DOHH2 (cell line): ENCODE results near the gene NRAP.

Experiments used
- CTCF ChIP-seq: fragments of 200-600 bp; sonication (generic); IDR thresholded peaks from one replicate; pipeline ENCODE4 v1.5.1; 2014; ENCODE audit warnings: antibody characterized with exemption, mild to moderate bottlenecking, low read depth, low read length; ENCODE audit not compliant: poor library complexity, severe bottlenecking
- EZH2phosphoT487 ChIP-seq: fragments of 200-600 bp; sonication (generic); IDR thresholded peaks from 2 replicates; pipeline ENCODE4 v1.6.1; 2017; ENCODE audit warnings: borderline replicate concordance, mild to moderate bottlenecking, antibody characterized with exemption, low read length, moderate library complexity, mixed read lengths

GRCh38 chr10:113612154-113612553 is 51.7 kb downstream of the NRAP start:
- TF ChIP-seq CTCF (no peak), EZH2phosphoT487 (no peak)
